ENCODE data around the gene CSNK1D.
A peak's percentile ranks its signal among the peaks of the same experiment; 100 is the strongest.
"Not testable (repeated sequence)": the region's sequence is repeated elsewhere in the genome, so short reads cannot be mapped to it uniquely, and the experiment has no call there.

The CSNK1D gene

GRCh38 chr17:82195675-82196672 lies 77.5 kb downstream of the CSNK1D start:
- Histone ChIP-seq H3F3A (ENCODE audit: low read depth) (0 out of 2 replicates have a peak, but pooled peaks cover 2% of the 10 kb centered on the region), H3K9me2 (replicated peaks; ENCODE audit: low read depth, low read length) (no peaks in the 10 kb centered on the region), H3K36me3 (ENCODE audit: insufficient read depth, low read length) (peaks cover 65% of the 10 kb centered on the region; the same call in 1 of the 2 replicates), H3K79me2 (ENCODE audit: insufficient read depth, low read length) (peaks cover 60% of the 10 kb centered on the region), H3K4me3 (ENCODE audit: low read length, poor library complexity, severe bottlenecking) (no peak overlapping the region), H3K9me3 (ENCODE audit: insufficient read depth, low read depth, low read length) (no peaks in the 10 kb centered on the region), H4K20me1 (ENCODE audit: insufficient read depth, low read length, poor library complexity, severe bottlenecking) (peaks cover 42% of the 10 kb centered on the region), H3K4me1 (ENCODE audit: insufficient read depth, low read length, poor library complexity, severe bottlenecking) (peaks cover 27% of the 10 kb centered on the region), H3K9ac (ENCODE audit: low read depth, low read length, poor library complexity, severe bottlenecking) (peak overlapping the region; percentile 30), H2AFZ (ENCODE audit: low read length) (no peak overlapping the region), H3K27me3 (ENCODE audit: insufficient read depth, low read length, poor library complexity, severe bottlenecking) (no peaks in the 10 kb centered on the region), H3K4me2 (ENCODE audit: low read depth, low read length, poor library complexity, severe bottlenecking) (peak overlapping the region; percentile 19)
- TF ChIP-seq EZH2phosphoT487 (IDR thresholded peaks at IDR 0.05; ENCODE audit: borderline replicate concordance) (no peak), CTCF (conservative IDR thresholded peaks at IDR 0.05; ENCODE audit: low read length) (no peak)

DNA sequence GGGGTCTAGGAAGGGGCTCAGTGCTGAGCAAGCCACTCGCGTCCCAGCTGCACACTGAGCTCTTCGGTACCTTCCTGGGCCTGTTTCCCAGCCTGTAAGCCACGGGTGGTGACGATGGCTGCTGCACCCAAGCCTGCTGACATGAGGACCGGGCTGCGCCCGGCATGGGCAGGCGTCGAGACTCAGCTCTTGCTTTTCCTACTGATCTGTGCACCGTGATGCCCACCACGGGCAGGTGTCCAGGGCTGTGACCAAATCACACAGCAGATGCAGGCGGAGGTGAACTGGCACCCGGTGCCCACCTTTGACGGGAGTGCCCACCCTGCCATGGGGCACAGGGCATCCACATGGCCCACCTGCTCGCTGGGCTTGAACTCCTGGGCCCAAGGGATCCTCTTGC lies 78.7 kb downstream of the CSNK1D start:
- Histone ChIP-seq H3K4me2 (ENCODE audit: low read depth, low read length, poor library complexity, severe bottlenecking) (no peak overlapping the region), H3K9ac (ENCODE audit: low read depth, low read length, poor library complexity, severe bottlenecking) (no peak overlapping the region), H3K79me2 (ENCODE audit: insufficient read depth, low read length) (peaks cover 52% of the 10 kb centered on the region), H3K27me3 (ENCODE audit: insufficient read depth, low read length, poor library complexity, severe bottlenecking) (no peaks in the 10 kb centered on the region), H3K4me1 (ENCODE audit: insufficient read depth, low read length, poor library complexity, severe bottlenecking) (peaks cover 21% of the 10 kb centered on the region), H3F3A (ENCODE audit: low read depth) (no peaks in the 10 kb centered on the region), H3K9me3 (ENCODE audit: insufficient read depth, low read depth, low read length) (no peaks in the 10 kb centered on the region), H3K9me2 (replicated peaks; ENCODE audit: low read depth, low read length) (no peaks in the 10 kb centered on the region), H3K4me3 (ENCODE audit: low read length, poor library complexity, severe bottlenecking) (no peak overlapping the region), H2AFZ (ENCODE audit: low read length) (no peak overlapping the region), H4K20me1 (ENCODE audit: insufficient read depth, low read length, poor library complexity, severe bottlenecking) (peaks cover 38% of the 10 kb centered on the region), H3K36me3 (ENCODE audit: insufficient read depth, low read length) (peaks cover 65% of the 10 kb centered on the region; the same call in 1 of the 2 replicates)
- TF ChIP-seq EZH2phosphoT487 (IDR thresholded peaks at IDR 0.05; ENCODE audit: borderline replicate concordance) (no peak), CTCF (conservative IDR thresholded peaks at IDR 0.05; ENCODE audit: low read length) (no peak)

- Histone ChIP-seq H3K4me2 (ENCODE audit: low read depth, low read length, poor library complexity, severe bottlenecking) (no peak overlapping the region), H3F3A (ENCODE audit: low read depth) (no peaks in the 10 kb centered on the region), H3K9ac (ENCODE audit: low read depth, low read length, poor library complexity, severe bottlenecking) (no peak overlapping the region), H3K9me2 (replicated peaks; ENCODE audit: low read depth, low read length) (no peaks in the 10 kb centered on the region), H3K79me2 (ENCODE audit: insufficient read depth, low read length) (peaks cover 41% of the 10 kb centered on the region), H3K4me1 (ENCODE audit: insufficient read depth, low read length, poor library complexity, severe bottlenecking) (peaks cover 12% of the 10 kb centered on the region), H3K27me3 (ENCODE audit: insufficient read depth, low read length, poor library complexity, severe bottlenecking) (no peaks in the 10 kb centered on the region), H3K36me3 (ENCODE audit: insufficient read depth, low read length) (peaks cover 72% of the 10 kb centered on the region; the same call in 1 of the 2 replicates), H4K20me1 (ENCODE audit: insufficient read depth, low read length, poor library complexity, severe bottlenecking) (peaks cover 27% of the 10 kb centered on the region), H3K9me3 (ENCODE audit: insufficient read depth, low read depth, low read length) (no peaks in the 10 kb centered on the region), H3K4me3 (ENCODE audit: low read length, poor library complexity, severe bottlenecking) (no peak overlapping the region), H2AFZ (ENCODE audit: low read length) (no peak overlapping the region)
- TF ChIP-seq EZH2phosphoT487 (IDR thresholded peaks at IDR 0.05; ENCODE audit: borderline replicate concordance), result no peak
Observed at GRCh38 chr17:82193520-82194220, 79.8 kb downstream of the CSNK1D start.

DNA sequence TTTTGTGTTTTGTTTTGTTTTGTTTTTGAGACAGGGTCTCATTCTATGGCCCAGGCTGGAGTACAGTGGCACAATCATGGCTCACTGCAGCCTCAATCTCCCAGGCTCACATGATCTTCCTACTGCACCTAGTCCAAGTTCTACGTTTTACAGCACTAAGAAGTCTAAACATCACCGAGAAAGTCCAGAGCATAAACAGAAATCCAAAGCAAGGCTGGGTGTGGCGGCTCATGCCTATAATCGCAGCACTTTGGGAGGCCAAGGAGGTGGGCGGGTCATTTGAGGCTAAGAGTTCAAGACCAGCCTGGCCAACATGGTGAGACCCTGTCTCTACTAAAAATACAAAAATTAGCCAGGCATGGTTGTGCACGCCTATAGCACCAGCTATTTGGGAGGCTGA lies 80.5 kb downstream of the CSNK1D start:
- H3K9me2 ChIP-seq (replicated peaks; ENCODE audit: low read depth, low read length); H3K4me1 ChIP-seq (ENCODE audit: insufficient read depth, low read length, poor library complexity, severe bottlenecking); H3F3A ChIP-seq (ENCODE audit: low read depth); H3K27me3 ChIP-seq (ENCODE audit: insufficient read depth, low read length, poor library complexity, severe bottlenecking); H3K4me2 ChIP-seq (ENCODE audit: low read depth, low read length, poor library complexity, severe bottlenecking); H3K4me3 ChIP-seq (ENCODE audit: low read length, poor library complexity, severe bottlenecking); H2AFZ ChIP-seq (ENCODE audit: low read length); H3K9me3 ChIP-seq (ENCODE audit: insufficient read depth, low read depth, low read length); H3K9ac ChIP-seq (ENCODE audit: low read depth, low read length, poor library complexity, severe bottlenecking): not testable (repeated sequence)
- H4K20me1 ChIP-seq (ENCODE audit: insufficient read depth, low read length, poor library complexity, severe bottlenecking), result peaks cover 22% of the 10 kb centered on the region
- peaks cover 35% of the 10 kb centered on the region for H3K79me2 ChIP-seq (ENCODE audit: insufficient read depth, low read length)
- peaks cover 76% of the 10 kb centered on the region; the same call in 1 of the 2 replicates for H3K36me3 ChIP-seq (ENCODE audit: insufficient read depth, low read length)
